Neural progenitor cell (in vitro differentiated cells): Measurements from ENCODE around the gene MYL2.

Experiments used
- EZH2 ChIP-seq: fragments of 200-600 bp; sonication (generic); IDR thresholded peaks from 2 replicates; pipeline ENCODE4 v1.6.1; 2017; ENCODE audit warnings: antibody characterized with exemption, mild to moderate bottlenecking, moderate library complexity
- EZH2phosphoT487 ChIP-seq: fragments of 200-600 bp; sonication (generic); IDR thresholded peaks from 2 replicates; pipeline ENCODE4 v1.6.1; 2017; ENCODE audit warnings: antibody characterized with exemption
- TF ChIP-seq, protein P1 (sequence below): fragments of 200-600 bp; sonication (generic); IDR thresholded peaks from 2 replicates; pipeline ENCODE4 v1.5.1; 2017; ENCODE audit warnings: antibody characterized with exemption, mild to moderate bottlenecking

- TF ChIP-seq, protein P1, sequence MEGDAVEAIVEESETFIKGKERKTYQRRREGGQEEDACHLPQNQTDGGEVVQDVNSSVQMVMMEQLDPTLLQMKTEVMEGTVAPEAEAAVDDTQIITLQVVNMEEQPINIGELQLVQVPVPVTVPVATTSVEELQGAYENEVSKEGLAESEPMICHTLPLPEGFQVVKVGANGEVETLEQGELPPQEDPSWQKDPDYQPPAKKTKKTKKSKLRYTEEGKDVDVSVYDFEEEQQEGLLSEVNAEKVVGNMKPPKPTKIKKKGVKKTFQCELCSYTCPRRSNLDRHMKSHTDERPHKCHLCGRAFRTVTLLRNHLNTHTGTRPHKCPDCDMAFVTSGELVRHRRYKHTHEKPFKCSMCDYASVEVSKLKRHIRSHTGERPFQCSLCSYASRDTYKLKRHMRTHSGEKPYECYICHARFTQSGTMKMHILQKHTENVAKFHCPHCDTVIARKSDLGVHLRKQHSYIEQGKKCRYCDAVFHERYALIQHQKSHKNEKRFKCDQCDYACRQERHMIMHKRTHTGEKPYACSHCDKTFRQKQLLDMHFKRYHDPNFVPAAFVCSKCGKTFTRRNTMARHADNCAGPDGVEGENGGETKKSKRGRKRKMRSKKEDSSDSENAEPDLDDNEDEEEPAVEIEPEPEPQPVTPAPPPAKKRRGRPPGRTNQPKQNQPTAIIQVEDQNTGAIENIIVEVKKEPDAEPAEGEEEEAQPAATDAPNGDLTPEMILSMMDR = no peak
- TF ChIP-seq EZH2 = no peak
- no peak for TF ChIP-seq EZH2phosphoT487
Observed at GRCh38 chr12:110940296-110940695, 19.9 kb upstream of the MYL2 start.
